TTC549 (cell line): ENCODE measurements around the gene SLMAP.

Experiments used
- FAIRE-seq: peaks from 2 replicates; lab custom pipeline; 2012; peaks lifted over from hg19 to GRCh38; lab: Jason Lieb, UNC

Gene SLMAP

GRCh38 chr3:57755741-57756527, at the start of gene SLMAP:
Gene SLMAP, plus strand, starts transcription at chr3:57756309. Its CDS starts 1,343 bp downstream, at chr3:57757652.
- FAIRE-seq: peak; percentile 61

- FAIRE-seq: no peak
These were observed 49.6 kb upstream of the SLMAP start for GRCh38 chr3:57706462-57706861.

- no peak for FAIRE-seq
These were observed 47.1 kb upstream of the SLMAP start for GRCh38 chr3:57709031-57709430.

GRCh38 chr3:57709559-57709958, 46.5 kb upstream of the SLMAP start:
- no peak for FAIRE-seq

GRCh38 chr3:57715686-57716085, 40.4 kb upstream of the SLMAP start:
- FAIRE-seq: no peak

GRCh38 chr3:57717205-57717868, 38.8 kb upstream of the SLMAP start:
- FAIRE-seq: no peak

GRCh38 chr3:57718118-57718517, 38.0 kb upstream of the SLMAP start:
- FAIRE-seq: no peak

GRCh38 chr3:57726397-57726796, 29.7 kb upstream of the SLMAP start:
- no peak for FAIRE-seq

GRCh38 chr3:57727106-57727505, 29.0 kb upstream of the SLMAP start:
- no peak for FAIRE-seq

- no peak for FAIRE-seq
These were observed 26.6 kb upstream of the SLMAP start for GRCh38 chr3:57729334-57730045.

GRCh38 chr3:57730682-57731081, 25.4 kb upstream of the SLMAP start:
- FAIRE-seq: no peak

GRCh38 chr3:57731311-57731710, 24.8 kb upstream of the SLMAP start:
- no peak for FAIRE-seq

GRCh38 chr3:57733790-57734189, 22.3 kb upstream of the SLMAP start:
- no peak for FAIRE-seq

- FAIRE-seq: no peak
These were observed 20.7 kb upstream of the SLMAP start for GRCh38 chr3:57735405-57735804.

GRCh38 chr3:57737840-57738239, 18.3 kb upstream of the SLMAP start:
- no peak for FAIRE-seq

GRCh38 chr3:57738391-57738790, 17.7 kb upstream of the SLMAP start:
- no peak for FAIRE-seq

- FAIRE-seq: no peak
These were observed 16.1 kb upstream of the SLMAP start for GRCh38 chr3:57740027-57740426.

GRCh38 chr3:57743496-57743895, 12.6 kb upstream of the SLMAP start:
- FAIRE-seq: no peak

GRCh38 chr3:57745101-57745500, 11.0 kb upstream of the SLMAP start:
- FAIRE-seq: no peak

- no peak for FAIRE-seq
These were observed 9.7 kb upstream of the SLMAP start for GRCh38 chr3:57746156-57747010.

GRCh38 chr3:57749542-57749941, 6.6 kb upstream of the SLMAP start:
- FAIRE-seq: no peak

- FAIRE-seq: no peak
These were observed 3.8 kb upstream of the SLMAP start for GRCh38 chr3:57752307-57752706.
